HG03159 (cell line): ENCODE results near the gene DOP1B.

ENCODE experiments used
- ATAC-seq: cut with Tn5 transposase; IDR thresholded peaks from one replicate; pipeline ENCODE4 v1.9.1; 2021; ENCODE audit warnings: mild to moderate bottlenecking, moderate library complexity; ENCODE audit not compliant: unreplicated experiment

Gene DOP1B

GRCh38 chr21:36200081-36200561 is 43.5 kb downstream of the DOP1B start:
- ATAC-seq: no peak

GRCh38 chr21:36202726-36203602 is 46.3 kb downstream of the DOP1B start:
- no peak for ATAC-seq

GRCh38 chr21:36203603-36203889 is 46.9 kb downstream of the DOP1B start:
- ATAC-seq: no peak

- no peak for ATAC-seq
Observed at GRCh38 chr21:36204980-36205379, 48.4 kb downstream of the DOP1B start.

GRCh38 chr21:36205962-36206361 is 49.3 kb downstream of the DOP1B start:
- ATAC-seq: no peak
